Endothelial cell of umbilical vein (primary cell): ENCODE measurements around the gene DNAJB12. TPM values are rescaled to one million over a fixed set of nuclear protein-coding genes. Genes with fewer than 3 reads are reported as not detected.

ENCODE experiments used
- BruUV-seq: library from RNA; stranded (reverse); fragments of 400-500 nt; replicated peaks from 2 replicates; lab custom pipeline; 2021; lab: Mats Ljungman, UMichigan
- CTCF ChIA-PET: fragments of 300-600, 350-600 bp; sonication (Branson Sonifier 250); formaldehyde crosslinking; loops from one replicate; lab custom pipeline; 2021; ENCODE audit warnings: antibody characterized with exemption, inconsistent platforms; lab: Charles Lee
- POLR2A ChIA-PET: fragments of 300-600, 350-600 bp; sonication (Branson Sonifier 250); formaldehyde crosslinking; loops from one replicate; lab custom pipeline; 2021; ENCODE audit warnings: antibody characterized with exemption, inconsistent platforms; lab: Charles Lee
- DNase-seq: peaks from one replicate; pipeline ENCODE4 v3.0.0-alpha.2; 2011; ENCODE audit warnings: low read depth, low spot score
- FAIRE-seq: peaks from 2 replicates; lab custom pipeline; 2011; peaks lifted over from hg19 to GRCh38; lab: Jason Lieb, UNC
- H2AFZ ChIP-seq: 2 replicates; pipeline ENCODE4 v1.6.0; 2012; ENCODE audit warnings: low read depth, low read length, control low read depth, inconsistent platforms
- H3K27ac ChIP-seq: 2 replicates; pipeline ENCODE4 v1.5.1; 2011; ENCODE audit warnings: low read depth, mild to moderate bottlenecking, control low read depth, low read length, moderate library complexity; ENCODE audit not compliant: insufficient read depth
- H3K27me3 ChIP-seq, 2 experiments: 2 replicates each; pipeline versions ENCODE4 v1.6.0 to v1.6.1; 2011; ENCODE audit warnings: low read length in 2 of 2, mixed read lengths in 1 of 2; ENCODE audit not compliant: control insufficient read depth in 2 of 2, insufficient read depth in 2 of 2
- H3K36me3 ChIP-seq, 2 experiments: 2 replicates in 1 of 2; 3 replicates in 1 of 2; pipeline ENCODE4 v1.5.1; 2011; ENCODE audit warnings: low read length in 2 of 2, mild to moderate bottlenecking in 1 of 2, moderate library complexity in 1 of 2; ENCODE audit not compliant: control insufficient read depth in 2 of 2, insufficient read depth in 2 of 2; ENCODE audit errors: extremely low read depth in 1 of 2
- H3K4me1 ChIP-seq: 3 replicates; pipeline ENCODE4 v1.5.1; 2011; ENCODE audit warnings: mild to moderate bottlenecking, low read length; ENCODE audit not compliant: control insufficient read depth, insufficient read depth; ENCODE audit errors: extremely low read depth
- H3K4me2 ChIP-seq: 2 replicates; pipeline ENCODE4 v1.6.1; 2011; ENCODE audit warnings: low read length, control low read depth, mixed read lengths; ENCODE audit not compliant: insufficient read depth
- H3K4me3 ChIP-seq, 3 experiments: fragments of 200-600 bp in 1 of 3; sonication (generic), shearing (Covaris generic) in 1 of 3; replicated peaks in 1 of 3; 2 replicates each; pipeline ENCODE4 v1.5.1; 2011 to 2016; ENCODE audit warnings: control low read depth in 3 of 3, low read length in 3 of 3, mild to moderate bottlenecking in 2 of 3, inconsistent platforms in 1 of 3, low read depth in 1 of 3, moderate library complexity in 1 of 3; ENCODE audit not compliant: insufficient read depth in 1 of 3
- H3K79me2 ChIP-seq: 2 replicates; pipeline ENCODE4 v1.6.0; 2012; ENCODE audit warnings: low read length, inconsistent platforms; ENCODE audit not compliant: control insufficient read depth, insufficient read depth
- H3K9ac ChIP-seq: replicated peaks from 2 replicates; pipeline ENCODE3; 2011; ENCODE audit warnings: low read length, control low read depth; ENCODE audit not compliant: insufficient read depth; ENCODE audit errors: extremely low read depth
- H3K9me1 ChIP-seq: replicated peaks from 3 replicates; pipeline ENCODE4 v1.6.0; 2011; ENCODE audit warnings: mild to moderate bottlenecking, low read length; ENCODE audit not compliant: control insufficient read depth, insufficient read depth; ENCODE audit errors: extremely low read depth
- H3K9me3 ChIP-seq: replicated peaks from 2 replicates; pipeline ENCODE4 v1.5.1; 2012; ENCODE audit warnings: low read length, inconsistent platforms; ENCODE audit not compliant: control insufficient read depth, insufficient read depth
- H4K20me1 ChIP-seq: replicated peaks from 2 replicates; pipeline ENCODE3; 2011; ENCODE audit warnings: mild to moderate bottlenecking, low read length; ENCODE audit not compliant: control insufficient read depth, insufficient read depth; ENCODE audit errors: extremely low read depth
- CTCF ChIP-seq, 2 donors: IDR thresholded peaks; 1 replicate in 1 of 2; 2 replicates in 1 of 2; pipeline ENCODE4 v1.5.1; 2011; ENCODE audit warnings: low read length in 2 of 2, mild to moderate bottlenecking in 2 of 2, moderate library complexity in 2 of 2, control low read depth in 1 of 2, inconsistent platforms in 1 of 2, low read depth in 1 of 2; ENCODE audit not compliant: insufficient read depth in 1 of 2; ENCODE audit errors: extremely low read depth in 1 of 2
- EZH2 ChIP-seq: IDR thresholded peaks from 2 replicates; pipeline ENCODE4 v1.6.1; 2012; ENCODE audit warnings: borderline replicate concordance, low read depth, mild to moderate bottlenecking, moderate library complexity, low read length, inconsistent platforms; ENCODE audit not compliant: severe bottlenecking
- FOS ChIP-seq: IDR thresholded peaks from 2 replicates; pipeline ENCODE4 v1.6.1; 2011; ENCODE audit warnings: mild to moderate bottlenecking, low read length, moderate library complexity, borderline replicate concordance; ENCODE audit not compliant: insufficient read depth
- GATA2 ChIP-seq: IDR thresholded peaks from 2 replicates; pipeline ENCODE4 v1.7.0; 2011; ENCODE audit warnings: low read depth, mild to moderate bottlenecking, moderate library complexity, mixed read lengths, low read length; ENCODE audit not compliant: insufficient read length, insufficient read depth
- JUN ChIP-seq: IDR thresholded peaks from 2 replicates; pipeline ENCODE4 v1.6.1; 2011; ENCODE audit warnings: borderline replicate concordance, low read depth; ENCODE audit not compliant: insufficient read length, insufficient read depth
- MAX ChIP-seq: IDR thresholded peaks from 2 replicates; pipeline ENCODE4 v1.6.1; 2011; ENCODE audit not compliant: insufficient read depth, insufficient read length
- MYC ChIP-seq: IDR thresholded peaks from one replicate; pipeline ENCODE4 v1.6.1; 2011; ENCODE audit warnings: mild to moderate bottlenecking, low read depth, low read length
- POLR2A ChIP-seq: IDR thresholded peaks from 2 replicates; pipeline ENCODE4 v1.6.1; 2012; ENCODE audit warnings: low read depth, mild to moderate bottlenecking, control low read depth, low read length
- POLR2AphosphoS5 ChIP-seq: IDR thresholded peaks from 2 replicates; pipeline ENCODE4 v1.6.1; 2012; ENCODE audit warnings: low read depth, mild to moderate bottlenecking, control low read depth, low read length, moderate library complexity; ENCODE audit not compliant: insufficient read depth
- dilution Hi-C: fragments of 300-500 bp; cut with MboI; formaldehyde crosslinking; loops from one replicate; pipeline ENCODE4 v1.15.0; 2019; ENCODE audit warnings: low sequenced_read_pairs; ENCODE audit not compliant: extremely low pct_ligation_motif_present
- intact Hi-C: fragments of 100-400 bp; cut with micrococcal nuclease; formaldehyde crosslinking; loops from one replicate; pipeline ENCODE4 v1.10.0; 2022
- polyA plus RNA-seq, 4 experiments: library from polyadenylated mRNA; depleted of rRNA in 3 of 4; stranded (reverse) in 3 of 4; unstranded in 1 of 4; fragments of >200 nt; gene quantifications; 2 replicates each; pipeline versions ENCODE4 v1.2.1 to v1.2.3, GENCODE V29; 2011 to 2012; ENCODE audit warnings: missing spikeins in 1 of 4
- total RNA-seq: library from RNA; stranded (reverse); gene quantifications from 2 replicates; pipeline ENCODE4 v1.2.3, GENCODE V29; 2021

DNAJB12 gene
- total and polyA plus RNA-seq, 2 donors (not counting 3 experiments of a cell fraction or from before 2014, with no cell fraction given), result 27.2 to 44.2 TPM

DNA sequence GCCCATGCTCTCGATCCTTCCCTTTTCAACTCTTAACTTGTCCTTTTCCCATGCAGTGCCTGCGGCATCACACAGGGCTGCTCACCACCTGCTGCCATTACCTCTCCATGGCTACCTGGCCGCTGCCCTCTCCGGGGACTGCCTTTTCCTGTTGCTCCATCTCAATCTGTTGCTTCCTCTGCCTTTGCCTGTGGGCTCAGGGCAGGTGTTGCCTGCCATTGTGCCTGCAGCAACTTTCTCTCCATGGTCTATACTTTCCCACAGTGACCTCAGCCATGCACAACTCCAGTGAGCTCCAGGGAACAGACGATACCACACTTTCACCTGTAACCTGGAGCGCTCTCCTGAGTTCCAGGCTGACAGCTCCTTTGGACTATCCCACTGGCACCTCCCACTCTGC is 3.2 kb downstream of the DNAJB12 start:
- H3K79me2 ChIP-seq, result peaks cover 56% of the 10 kb centered on the region
- intact Hi-C loops, result no loop called here
- no peak overlapping the region for H3K27ac ChIP-seq
- H3K9me1 ChIP-seq, result no peaks in the 10 kb centered on the region
- H3K36me3 ChIP-seq, result peaks cover 2 to 23% of the 10 kb centered on the region in 2 experiments
- no peaks in the 10 kb centered on the region for H3K27me3 ChIP-seq
- no peak overlapping the region for H3K9ac ChIP-seq
- CTCF ChIA-PET, result no interaction called here
- H4K20me1 ChIP-seq, result no peaks in the 10 kb centered on the region
- H3K9me3 ChIP-seq, result no peaks in the 10 kb centered on the region
- no peak overlapping the region for H3K4me3 ChIP-seq
- FAIRE-seq (no peak), DNase-seq (no peak)
- no peak overlapping the region for H2AFZ ChIP-seq
- TF ChIP-seq POLR2AphosphoS5 (no peak), MYC (no peak), FOS (no peak), POLR2A (no peak), EZH2 (no peak)
- peaks cover 14% of the 10 kb centered on the region for H3K4me1 ChIP-seq
- no peak overlapping the region for H3K4me2 ChIP-seq
- POLR2A ChIA-PET, result no interaction called here
- no TSS peak for BruUV-seq
- dilution Hi-C loops, result no loop called here

DNA sequence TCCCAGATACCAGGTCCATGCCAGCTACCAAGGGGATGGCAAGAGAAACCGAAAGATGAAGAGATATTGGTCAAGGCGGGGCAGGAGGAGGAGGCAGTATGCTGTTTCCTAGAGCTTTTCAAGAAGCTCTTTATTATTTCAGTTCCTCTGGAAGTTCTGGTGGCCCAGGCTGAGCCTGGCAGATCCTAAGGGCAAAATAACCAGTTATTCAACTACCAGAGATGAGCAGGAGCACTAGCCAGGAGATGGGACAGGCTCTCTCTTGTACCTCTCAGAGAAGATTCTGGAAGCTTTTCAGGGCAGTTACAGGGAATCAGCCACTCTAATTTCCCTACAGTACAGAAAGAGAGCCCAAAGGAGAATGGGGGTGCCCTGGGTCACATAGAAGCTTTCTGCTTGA is 5.3 kb downstream of the DNAJB12 start:
- ChIA-PET CTCF (interaction anchor here (1.1 to 1.8 kb wide), 4 partner anchors 9 to 106 kb away, joined by 3 to 6 read pairs (median 4); no protein-coding TSS in a partner anchor), POLR2A (no interaction called here)
- no peaks in the 10 kb centered on the region for H4K20me1 ChIP-seq
- H3K79me2 ChIP-seq, result peaks cover 56% of the 10 kb centered on the region
- DNase-seq, result no peak
- H3K4me2 ChIP-seq, result no peak overlapping the region
- no peak overlapping the region for H3K9ac ChIP-seq
- H3K9me3 ChIP-seq, result no peaks in the 10 kb centered on the region
- H3K9me1 ChIP-seq, result no peaks in the 10 kb centered on the region
- H3K27ac ChIP-seq, result no peak overlapping the region
- H3K27me3 ChIP-seq, result no peaks in the 10 kb centered on the region
- BruUV-seq, result no TSS peak
- no peak for FAIRE-seq
- H3K36me3 ChIP-seq, result peaks cover 2 to 27% of the 10 kb centered on the region in 2 experiments
- H3K4me1 ChIP-seq, result peaks cover 10% of the 10 kb centered on the region
- intact Hi-C loops (no loop called here), dilution Hi-C loops (no loop called here)
- TF ChIP-seq POLR2AphosphoS5, result no peak
- no peak for TF ChIP-seq MYC
- TF ChIP-seq GATA2, result no peak
- no peak for TF ChIP-seq FOS
- TF ChIP-seq POLR2A, result no peak
- TF ChIP-seq JUN, result no peak
- TF ChIP-seq EZH2, result no peak
- no peak for TF ChIP-seq CTCF (IDR thresholded peaks at IDR 0.05; ENCODE audit: extremely low read depth in 1 of 2, insufficient read depth in 1 of 2, low read depth in 1 of 2, low read length in 2 of 2)
- TF ChIP-seq MAX, result no peak
- H2AFZ ChIP-seq, result no peak overlapping the region
- no peak overlapping the region for H3K4me3 ChIP-seq
